HG02970 (cell line): ENCODE data around the gene GLB1L3.

Experiments used
- ATAC-seq: cut with Tn5 transposase; IDR thresholded peaks from one replicate; pipeline ENCODE4 v1.9.1; 2021; ENCODE audit warnings: mild to moderate bottlenecking, moderate library complexity, moderate number of reproducible peaks; ENCODE audit not compliant: unreplicated experiment, low FRiP score

Gene GLB1L3

DNA sequence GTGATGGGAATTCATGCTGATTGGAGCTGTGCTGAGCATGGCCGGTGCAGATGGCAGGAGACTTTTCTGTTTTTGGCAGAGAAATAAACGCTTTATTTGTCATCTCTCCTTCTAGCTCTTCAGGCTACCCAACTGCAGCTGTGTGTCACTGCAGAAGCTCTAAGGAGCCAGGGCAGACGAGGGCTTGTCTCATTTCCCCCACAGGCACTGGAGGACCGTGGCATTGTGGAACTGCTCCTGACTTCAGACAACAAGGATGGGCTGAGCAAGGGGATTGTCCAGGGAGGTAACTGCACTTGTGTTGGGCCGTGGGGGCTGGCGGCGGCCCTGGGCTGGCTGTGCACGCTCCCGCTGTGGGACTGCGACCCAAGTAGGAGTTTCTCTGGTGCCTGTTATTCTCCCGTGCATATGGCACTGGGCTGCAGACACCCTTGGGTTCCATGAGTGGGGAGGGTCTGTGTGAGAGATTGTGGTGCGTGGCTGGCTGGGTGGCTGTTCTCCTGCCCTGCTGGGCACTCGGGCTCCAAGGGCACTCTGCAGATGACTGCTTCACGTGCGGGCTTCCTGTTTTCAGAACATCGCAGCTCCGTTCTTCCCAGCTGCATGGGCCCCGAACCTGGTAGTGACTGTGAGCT is 82.8 kb downstream of the GLB1L3 start:
- ATAC-seq: no peak

DNA sequence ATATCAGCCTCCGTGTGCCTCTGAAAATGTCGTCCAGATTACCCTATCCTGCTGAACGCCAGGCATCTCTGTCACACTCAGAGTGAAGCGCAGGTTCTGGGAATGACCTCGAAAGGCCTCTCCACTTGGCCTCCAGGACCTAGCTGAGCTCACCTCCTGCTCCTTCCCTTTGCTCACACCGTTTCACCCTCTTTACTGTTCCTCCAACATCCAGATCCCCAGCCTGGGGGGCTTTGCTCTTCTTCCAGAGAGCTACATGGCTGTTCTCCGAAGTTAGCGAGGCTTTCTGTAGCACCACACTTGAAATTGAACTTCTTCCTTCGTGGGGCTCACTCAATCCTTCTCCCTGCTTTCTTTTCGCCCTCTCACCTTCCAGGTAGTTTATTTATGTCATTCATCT is 83.5 kb downstream of the GLB1L3 start:
- ATAC-seq: no peak

DNA sequence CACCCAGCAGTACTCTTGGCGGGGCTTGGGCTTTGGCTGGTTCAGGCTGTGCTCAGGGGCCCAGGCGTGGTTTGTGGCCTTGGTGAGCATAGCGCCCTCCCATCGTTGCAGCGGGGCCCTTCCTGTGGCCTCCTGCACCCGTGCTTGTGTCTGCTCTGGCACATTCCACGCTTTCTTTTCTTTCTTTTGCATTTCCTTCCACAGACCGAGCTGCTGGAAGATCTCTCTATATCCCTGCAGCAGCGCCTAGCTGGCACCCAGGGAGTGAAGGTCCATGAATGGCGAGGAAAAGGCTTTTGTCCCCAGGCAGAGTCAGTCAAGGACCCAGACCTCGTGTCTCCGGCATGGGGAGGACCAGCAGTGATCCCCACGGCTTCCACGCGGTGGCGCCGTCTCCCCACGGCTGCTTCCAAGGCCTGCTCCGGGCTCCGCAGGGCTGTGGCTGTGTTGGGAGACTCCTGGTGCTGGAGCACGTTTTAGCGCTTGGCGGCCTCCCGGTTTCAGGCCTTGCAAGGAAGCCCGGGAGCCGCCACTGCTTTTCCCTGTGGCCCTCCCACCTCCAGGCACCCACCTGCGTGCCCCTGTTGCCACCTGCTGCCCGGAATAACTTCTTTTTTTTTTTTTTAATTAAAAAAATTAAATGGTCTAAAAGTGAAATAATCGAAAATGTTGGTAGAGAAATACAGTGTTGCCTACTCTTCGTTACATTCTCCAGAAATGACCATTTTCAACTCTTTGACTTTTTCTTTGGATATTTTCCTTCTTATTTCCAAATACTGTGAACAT is 84.1 kb downstream of the GLB1L3 start:
- peak; percentile 74 for ATAC-seq

DNA sequence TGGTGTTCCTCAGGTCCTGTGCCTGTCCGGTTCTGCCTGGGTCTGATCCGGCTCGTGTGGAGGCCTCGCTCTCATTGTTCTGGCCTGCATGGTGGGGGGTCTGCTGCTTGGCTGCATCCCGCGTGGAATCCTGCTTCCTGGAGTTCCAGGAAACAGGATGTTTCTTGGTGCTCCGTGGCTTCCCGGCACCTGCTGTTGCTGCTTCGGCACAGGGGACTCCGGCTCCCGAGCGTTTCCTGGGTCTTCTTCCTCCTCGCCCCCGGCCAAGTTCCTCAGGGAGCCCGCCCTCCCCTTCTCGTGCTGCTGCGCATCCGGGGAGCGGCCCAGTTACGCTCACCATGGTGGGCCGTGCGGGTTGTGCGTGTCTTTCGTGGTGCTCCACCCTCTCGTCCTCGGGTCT is 85.5 kb downstream of the GLB1L3 start:
- no peak for ATAC-seq

DNA sequence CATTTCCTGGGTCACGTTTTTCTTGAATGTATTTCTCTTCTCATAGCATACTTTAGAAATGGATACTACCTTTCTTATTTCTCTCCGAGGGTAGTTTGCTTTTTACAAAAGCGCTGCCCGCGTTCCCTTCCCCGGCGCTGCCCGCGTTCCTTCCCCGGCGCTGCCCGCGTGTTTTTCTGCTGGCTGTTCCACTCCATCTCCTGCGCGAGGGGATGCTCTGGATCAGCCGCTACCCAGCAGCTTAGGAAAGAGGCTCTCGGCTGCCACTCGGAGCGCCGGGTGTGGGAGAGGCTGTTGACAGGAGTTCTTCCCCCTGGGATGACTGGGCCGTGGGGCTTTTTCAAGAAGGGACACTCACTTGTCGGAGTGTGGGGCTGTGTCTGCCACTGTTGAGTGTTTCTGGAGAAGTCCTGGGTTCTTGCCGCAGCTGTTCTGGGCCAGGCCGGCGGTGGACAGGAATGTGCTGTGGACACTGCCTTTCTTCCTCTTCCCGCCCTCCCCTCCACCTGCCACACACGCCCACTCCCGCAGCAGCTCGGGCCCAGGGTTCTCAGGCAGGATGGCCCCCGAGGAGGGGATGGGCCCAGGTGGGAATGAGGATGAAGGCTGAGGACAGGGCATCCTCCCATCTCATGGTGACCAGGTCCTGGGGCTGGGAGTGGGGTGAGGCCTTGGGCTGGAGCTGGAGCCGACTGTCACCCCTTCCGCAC is 86.2 kb downstream of the GLB1L3 start:
- no peak for ATAC-seq

DNA sequence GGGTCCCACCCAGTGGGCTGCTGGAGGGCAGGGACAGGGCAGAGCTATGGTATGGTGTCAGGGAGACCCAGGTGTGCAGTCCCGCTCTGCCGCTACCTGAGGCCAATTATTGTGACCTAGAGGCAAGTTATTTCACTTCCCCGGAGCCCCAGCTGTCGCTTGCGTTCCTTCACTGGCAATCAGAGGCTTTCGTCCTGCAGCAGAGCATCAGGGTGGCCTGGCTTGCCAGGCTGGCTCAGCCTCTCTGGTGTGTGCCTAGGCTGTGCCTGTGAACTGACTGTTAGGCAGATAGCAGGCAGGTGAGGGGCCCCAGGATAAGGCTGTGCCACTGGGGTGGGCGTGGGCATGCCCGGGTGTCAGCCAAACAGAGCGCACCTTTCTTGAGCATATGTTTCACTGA is 87.0 kb downstream of the GLB1L3 start:
- ATAC-seq: no peak

DNA sequence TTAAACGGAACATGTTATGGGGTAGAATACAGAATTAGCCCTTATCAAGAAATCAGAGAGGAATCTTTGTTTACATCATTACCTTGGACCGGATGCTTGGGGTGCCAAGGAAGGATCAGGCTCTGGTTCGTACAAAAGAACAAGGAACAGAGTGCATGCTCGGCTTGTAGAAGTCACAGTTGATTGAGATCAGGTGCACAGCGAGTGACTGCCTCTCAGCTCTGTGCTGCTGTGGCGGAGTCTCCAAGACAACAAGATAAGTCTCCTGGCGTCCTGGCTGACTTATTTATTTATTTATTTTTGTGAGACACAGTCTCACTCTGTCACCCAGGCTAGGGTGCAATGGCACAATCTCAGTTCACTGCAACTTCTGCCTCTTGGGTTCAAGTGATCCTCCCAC is 87.4 kb downstream of the GLB1L3 start:
- ATAC-seq: no peak

DNA sequence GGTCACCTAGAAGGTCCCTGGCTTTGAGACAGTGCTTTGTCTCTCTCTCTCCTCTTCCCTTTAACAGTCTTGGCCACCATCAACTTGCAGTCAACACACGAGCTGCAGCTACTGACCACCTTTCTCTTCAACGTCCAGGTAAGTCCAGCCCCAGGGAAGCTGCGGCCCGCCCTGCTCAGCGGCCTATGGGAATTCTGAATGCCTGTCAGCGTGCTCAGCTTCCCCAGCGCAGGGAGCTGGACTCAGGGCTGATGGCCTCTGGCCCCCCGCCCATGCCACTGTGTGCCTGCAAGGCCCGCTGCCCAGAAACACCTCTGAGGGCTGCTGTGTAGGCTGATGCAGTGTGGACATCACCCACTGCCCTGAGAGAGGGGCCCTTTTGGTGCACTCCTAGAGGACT is 88.1 kb downstream of the GLB1L3 start:
- ATAC-seq: no peak

DNA sequence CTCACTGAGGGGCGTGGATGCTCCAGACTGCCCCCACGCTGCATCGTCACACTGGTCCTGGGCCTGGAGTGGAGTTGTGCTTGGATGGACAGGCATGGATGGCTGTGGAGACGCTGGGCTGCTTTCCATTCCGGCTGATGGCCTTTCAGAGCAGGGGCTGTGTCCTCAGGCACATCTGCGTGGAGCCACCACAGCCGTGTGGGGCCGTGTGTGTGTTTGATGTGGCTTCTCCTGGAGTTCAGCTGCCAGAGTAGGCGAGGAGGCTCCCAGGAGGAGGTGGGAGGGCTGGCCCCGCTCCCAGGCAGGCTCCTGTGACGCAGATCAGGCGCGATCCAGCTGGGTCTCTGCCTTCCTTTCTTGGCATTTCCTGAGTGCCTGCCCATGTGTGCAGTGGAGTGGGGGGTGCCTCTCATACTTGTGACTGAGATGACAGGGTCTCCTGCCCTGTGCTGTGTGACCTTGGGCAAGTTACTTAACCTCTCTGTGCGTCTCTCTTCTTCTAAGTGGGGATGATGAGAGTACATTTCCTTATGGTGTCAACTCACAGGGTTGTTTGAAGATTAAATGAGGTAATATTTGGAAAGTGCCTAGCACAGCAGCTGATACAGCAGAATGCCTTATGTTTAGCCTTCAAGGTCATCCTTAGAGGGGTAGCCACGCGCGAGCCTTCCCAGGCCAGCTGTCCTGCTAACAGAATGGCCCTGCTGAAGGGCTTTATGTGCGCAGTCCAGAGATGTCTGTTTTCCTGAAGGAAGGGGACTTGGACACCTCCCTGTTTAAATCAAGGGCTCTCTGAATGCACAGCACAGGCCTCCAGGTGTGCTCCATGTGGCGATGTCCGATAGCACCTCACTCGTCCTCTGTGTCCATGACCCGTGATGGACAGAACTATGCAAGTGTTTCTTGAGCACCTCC is 89.1 kb downstream of the GLB1L3 start:
- no peak for ATAC-seq

DNA sequence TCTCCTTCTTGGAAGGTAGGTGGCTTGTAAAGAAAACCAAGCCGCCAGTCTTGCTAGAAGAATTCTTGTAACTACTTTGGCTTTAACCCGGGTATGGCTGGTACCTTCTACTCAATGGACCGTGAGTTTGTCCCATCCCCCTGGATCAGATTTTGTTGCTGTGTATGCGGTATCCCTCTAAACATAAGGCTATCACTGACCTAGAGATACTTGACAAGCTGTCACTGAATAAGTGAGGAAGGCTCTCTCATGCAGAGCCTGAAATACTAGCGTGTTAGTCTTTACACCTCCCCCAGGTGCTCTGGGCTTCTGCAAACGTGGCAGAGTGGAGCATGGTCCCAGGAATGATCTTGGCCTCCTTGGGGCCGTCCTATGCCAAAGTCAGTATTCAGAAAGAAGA is 90.1 kb downstream of the GLB1L3 start:
- ATAC-seq: no peak

DNA sequence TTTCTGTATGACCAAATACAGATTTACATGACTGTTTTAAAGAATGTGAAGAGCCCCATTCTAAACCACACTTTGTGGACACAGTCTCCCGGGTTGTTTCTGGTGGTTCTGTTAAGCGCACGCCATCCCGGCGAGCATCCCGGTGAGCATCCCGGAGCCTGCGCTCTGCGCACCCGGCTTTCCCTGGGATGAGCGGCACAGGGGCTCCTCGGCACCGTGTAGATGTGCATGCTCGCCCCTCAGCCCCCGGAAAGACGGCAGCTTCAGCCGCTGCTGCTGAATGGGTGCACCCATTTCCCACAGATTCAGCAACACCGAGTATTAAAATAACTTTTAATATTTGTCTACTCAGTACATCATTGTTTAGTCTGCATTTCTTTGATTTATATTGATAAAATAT is 91.6 kb downstream of the GLB1L3 start:
- no peak for ATAC-seq
